ENCODE results near the gene FALEC.

- TF ChIP-seq CTCF (conservative IDR thresholded peaks at IDR 0.05 in 1 of 2, IDR thresholded peaks at IDR 0.05 in 1 of 2; ENCODE audit: extremely low read depth in 1 of 2, insufficient read depth in 1 of 2, low read depth in 1 of 2, low read length in 2 of 2), result no peak
- no peak for TF ChIP-seq EZH2 (IDR thresholded peaks at IDR 0.05; ENCODE audit: borderline replicate concordance, low read length)
These were observed 48.6 kb upstream of the FALEC start for GRCh38 chr1:150466964-150467363.

Measured in mammary epithelial cell (primary cell).